ENCODE results near the gene AVPR1B.

- TF ChIP-seq CTCF (conservative IDR thresholded peaks at IDR 0.05; ENCODE audit: low read length): no peak
- TF ChIP-seq EZH2phosphoT487 (IDR thresholded peaks at IDR 0.05; ENCODE audit: borderline replicate concordance, low read depth, low read length): no peak
Measured at GRCh38 chr1:206098242-206098919, 18.8 kb downstream of the AVPR1B start.

Measured in OCI-LY7 (cell line).